ENCODE measurements around the gene MRO.

Gene MRO

GRCh38 chr18:50829644-50830043 lies 9.8 kb upstream of the MRO start:
- TF ChIP-seq ZNF565 (CRISPR knock-in tag; conservative IDR thresholded peaks at IDR 0.05; ENCODE audit: low read depth) (no peak), ARNTL (CRISPR knock-in tag; IDR thresholded peaks at IDR 0.05; ENCODE audit: borderline replicate concordance, low read depth) (no peak), ZFP30 (CRISPR knock-in tag; IDR thresholded peaks at IDR 0.05) (no peak), OSR1 (CRISPR knock-in tag; IDR thresholded peaks at IDR 0.05) (no peak), BACH2 (CRISPR knock-in tag; IDR thresholded peaks at IDR 0.05; ENCODE audit: borderline replicate concordance) (no peak), PATZ1 (CRISPR knock-in tag; IDR thresholded peaks at IDR 0.05; ENCODE audit: borderline replicate concordance) (no peak), TCF4 (CRISPR knock-in tag; IDR thresholded peaks at IDR 0.05; ENCODE audit: borderline replicate concordance) (no peak), GLIS3 (CRISPR knock-in tag; IDR thresholded peaks at IDR 0.05) (no peak), ZNF70 (CRISPR knock-in tag; IDR thresholded peaks at IDR 0.05) (no peak), ZNF8 (CRISPR knock-in tag; IDR thresholded peaks at IDR 0.05) (no peak), RARB (CRISPR knock-in tag; IDR thresholded peaks at IDR 0.05) (no peak)
- ATAC-seq, result no peak

GRCh38 chr18:50826027-50826426 lies 6.2 kb upstream of the MRO start:
- ATAC-seq, result no peak
- TF ChIP-seq CSDC2 (CRISPR knock-in tag; IDR thresholded peaks at IDR 0.05) (no peak), ESRRG (CRISPR knock-in tag; IDR thresholded peaks at IDR 0.05) (no peak), ARNTL (CRISPR knock-in tag; IDR thresholded peaks at IDR 0.05; ENCODE audit: borderline replicate concordance, low read depth) (no peak)

- no peak for TF ChIP-seq GLIS3 (CRISPR knock-in tag; IDR thresholded peaks at IDR 0.05)
- no peak for TF ChIP-seq ZFP30 (CRISPR knock-in tag; IDR thresholded peaks at IDR 0.05)
- TF ChIP-seq CSDC2 (CRISPR knock-in tag; IDR thresholded peaks at IDR 0.05), result no peak
- no peak for TF ChIP-seq ZC3H10 (CRISPR knock-in tag; IDR thresholded peaks at IDR 0.05)
- TF ChIP-seq CSRNP3 (CRISPR knock-in tag; IDR thresholded peaks at IDR 0.05), result no peak
- no peak for TF ChIP-seq ISL1 (CRISPR knock-in tag; IDR thresholded peaks at IDR 0.05)
- TF ChIP-seq OSR1 (CRISPR knock-in tag; IDR thresholded peaks at IDR 0.05), result no peak
- TF ChIP-seq TOX (CRISPR knock-in tag; IDR thresholded peaks at IDR 0.05; ENCODE audit: borderline replicate concordance), result no peak
- ATAC-seq, result no peak
Observed at GRCh38 chr18:50825621-50826020, 5.8 kb upstream of the MRO start.

- no peak for ATAC-seq
- no peak for TF ChIP-seq TCF4 (CRISPR knock-in tag; IDR thresholded peaks at IDR 0.05; ENCODE audit: borderline replicate concordance)
- TF ChIP-seq PATZ1 (CRISPR knock-in tag; IDR thresholded peaks at IDR 0.05; ENCODE audit: borderline replicate concordance), result no peak
- no peak for TF ChIP-seq ARNTL (CRISPR knock-in tag; IDR thresholded peaks at IDR 0.05; ENCODE audit: borderline replicate concordance, low read depth)
- no peak for TF ChIP-seq ZNF70 (CRISPR knock-in tag; IDR thresholded peaks at IDR 0.05)
- TF ChIP-seq CREB5 (CRISPR knock-in tag; IDR thresholded peaks at IDR 0.05; ENCODE audit: low read depth), result no peak
- TF ChIP-seq CSRNP3 (CRISPR knock-in tag; IDR thresholded peaks at IDR 0.05), result no peak
- no peak for TF ChIP-seq ZFP30 (CRISPR knock-in tag; IDR thresholded peaks at IDR 0.05)
- no peak for TF ChIP-seq CSDC2 (CRISPR knock-in tag; IDR thresholded peaks at IDR 0.05)
- no peak for TF ChIP-seq ZNF565 (CRISPR knock-in tag; conservative IDR thresholded peaks at IDR 0.05; ENCODE audit: low read depth)
Observed at GRCh38 chr18:50822756-50823155, 2.9 kb upstream of the MRO start.
